VCaP (cell line): ENCODE results near the gene RASL11B.

Experiments
- H3K27ac ChIP-seq: fragments of 450-650 bp; 2 replicates; pipeline ENCODE4 v1.5.1; 2017
- CTCF ChIP-seq: fragments of 450-650 bp; conservative IDR thresholded peaks from 2 replicates; pipeline ENCODE4 v1.5.1; 2017; ENCODE audit warnings: mild to moderate bottlenecking, moderate library complexity

RASL11B gene

GRCh38 chr4:52915191-52915590, 53.1 kb downstream of the RASL11B start:
- no peak for TF ChIP-seq CTCF
- H3K27ac ChIP-seq, result no peak overlapping the region

DNA sequence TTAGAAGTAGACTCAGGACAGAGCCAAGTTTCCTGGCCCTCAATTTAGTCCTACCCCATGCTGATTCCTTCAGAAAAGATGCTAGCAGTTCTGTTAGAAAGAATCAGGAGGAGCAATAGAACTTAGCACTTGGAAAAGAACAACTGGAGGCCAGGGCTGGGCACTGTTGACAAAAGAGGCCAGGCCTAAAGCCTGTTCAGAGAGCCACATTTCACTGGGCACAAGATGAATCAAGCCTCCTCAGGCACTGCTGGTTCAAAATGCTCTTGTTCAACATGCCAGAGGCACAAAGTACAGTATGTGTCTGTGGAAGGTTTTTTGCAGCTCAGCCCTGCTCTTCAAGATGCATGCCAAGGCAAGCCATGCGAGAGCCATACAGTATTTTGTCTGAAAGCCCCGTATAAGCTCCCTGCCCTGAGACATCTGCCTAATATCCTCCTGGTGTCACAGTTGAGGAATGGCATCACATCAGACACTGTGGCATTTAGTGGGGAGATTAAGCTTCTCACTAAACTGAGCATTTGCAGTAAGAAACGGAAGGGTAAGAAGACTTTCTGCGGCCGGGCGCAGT, 53.7 kb downstream of the RASL11B start:
- TF ChIP-seq CTCF, result no peak
- H3K27ac ChIP-seq, result no peak overlapping the region
